Loucy (cell line): ENCODE results near the gene DMC1.

Experiments
- EZH2phosphoT487 ChIP-seq: fragments of 200-600 bp; IDR thresholded peaks from 2 replicates; pipeline ENCODE4 v1.6.1; 2018; ENCODE audit warnings: antibody characterized with exemption, mild to moderate bottlenecking, moderate library complexity, borderline replicate concordance
- TF ChIP-seq, protein P1 (sequence below): fragments of 200-600 bp; sonication (generic); conservative IDR thresholded peaks from 2 replicates; pipeline ENCODE4 v1.5.1; 2014; ENCODE audit warnings: mild to moderate bottlenecking, antibody characterized with exemption, low read length

- TF ChIP-seq, protein P1, sequence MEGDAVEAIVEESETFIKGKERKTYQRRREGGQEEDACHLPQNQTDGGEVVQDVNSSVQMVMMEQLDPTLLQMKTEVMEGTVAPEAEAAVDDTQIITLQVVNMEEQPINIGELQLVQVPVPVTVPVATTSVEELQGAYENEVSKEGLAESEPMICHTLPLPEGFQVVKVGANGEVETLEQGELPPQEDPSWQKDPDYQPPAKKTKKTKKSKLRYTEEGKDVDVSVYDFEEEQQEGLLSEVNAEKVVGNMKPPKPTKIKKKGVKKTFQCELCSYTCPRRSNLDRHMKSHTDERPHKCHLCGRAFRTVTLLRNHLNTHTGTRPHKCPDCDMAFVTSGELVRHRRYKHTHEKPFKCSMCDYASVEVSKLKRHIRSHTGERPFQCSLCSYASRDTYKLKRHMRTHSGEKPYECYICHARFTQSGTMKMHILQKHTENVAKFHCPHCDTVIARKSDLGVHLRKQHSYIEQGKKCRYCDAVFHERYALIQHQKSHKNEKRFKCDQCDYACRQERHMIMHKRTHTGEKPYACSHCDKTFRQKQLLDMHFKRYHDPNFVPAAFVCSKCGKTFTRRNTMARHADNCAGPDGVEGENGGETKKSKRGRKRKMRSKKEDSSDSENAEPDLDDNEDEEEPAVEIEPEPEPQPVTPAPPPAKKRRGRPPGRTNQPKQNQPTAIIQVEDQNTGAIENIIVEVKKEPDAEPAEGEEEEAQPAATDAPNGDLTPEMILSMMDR = no peak
- no peak for TF ChIP-seq EZH2phosphoT487
Observed at GRCh38 chr22:38518620-38519019, 51.4 kb downstream of the DMC1 start.
